GM19452 (cell line): ENCODE results near the gene PCSK2.

Experiments used
- ATAC-seq: cut with Tn5 transposase; IDR thresholded peaks from one replicate; pipeline ENCODE4 v1.9.1; 2021; ENCODE audit not compliant: unreplicated experiment

The PCSK2 gene

GRCh38 chr20:17442588-17442987 lies 215.7 kb downstream of the PCSK2 start:
- no peak for ATAC-seq

GRCh38 chr20:17443131-17443858 lies 216.5 kb downstream of the PCSK2 start:
- no peak for ATAC-seq

GRCh38 chr20:17444091-17444490 lies 217.3 kb downstream of the PCSK2 start:
- no peak for ATAC-seq

- ATAC-seq, result no peak
Measured at GRCh38 chr20:17445543-17445942, 218.7 kb downstream of the PCSK2 start.

GRCh38 chr20:17446171-17446570 lies 219.3 kb downstream of the PCSK2 start:
- no peak for ATAC-seq

GRCh38 chr20:17448071-17448470 lies 221.2 kb downstream of the PCSK2 start:
- no peak for ATAC-seq

GRCh38 chr20:17449031-17449430 lies 222.2 kb downstream of the PCSK2 start:
- no peak for ATAC-seq

GRCh38 chr20:17452441-17452840 lies 225.6 kb downstream of the PCSK2 start:
- ATAC-seq, result no peak

GRCh38 chr20:17453592-17453991 lies 226.8 kb downstream of the PCSK2 start:
- ATAC-seq, result no peak

GRCh38 chr20:17456279-17456678 lies 229.4 kb downstream of the PCSK2 start:
- ATAC-seq, result no peak

- ATAC-seq, result no peak
Measured at GRCh38 chr20:17457079-17457478, 230.2 kb downstream of the PCSK2 start.

- no peak for ATAC-seq
Measured at GRCh38 chr20:17457588-17458190, 230.8 kb downstream of the PCSK2 start.

GRCh38 chr20:17460119-17460518 lies 233.3 kb downstream of the PCSK2 start:
- no peak for ATAC-seq

- no peak for ATAC-seq
Measured at GRCh38 chr20:17461941-17462340, 235.1 kb downstream of the PCSK2 start.

GRCh38 chr20:17463711-17464110 lies 236.9 kb downstream of the PCSK2 start:
- no peak for ATAC-seq

GRCh38 chr20:17465236-17465635 lies 238.4 kb downstream of the PCSK2 start:
- no peak for ATAC-seq

GRCh38 chr20:17466641-17467040 lies 239.8 kb downstream of the PCSK2 start:
- ATAC-seq, result no peak

GRCh38 chr20:17467120-17467655 lies 240.3 kb downstream of the PCSK2 start:
- ATAC-seq, result no peak

GRCh38 chr20:17468073-17468840 lies 241.4 kb downstream of the PCSK2 start:
- no peak for ATAC-seq

- no peak for ATAC-seq
Measured at GRCh38 chr20:17469246-17470030, 242.6 kb downstream of the PCSK2 start.

GRCh38 chr20:17470521-17470920 lies 243.7 kb downstream of the PCSK2 start:
- no peak for ATAC-seq
